Adrenal gland (tissue), 12 donors: ENCODE measurements around the gene LSM14B. TPM values are rescaled to one million over a fixed set of nuclear protein-coding genes. Genes with fewer than 3 reads are reported as not detected.

ENCODE experiments used
- DNase-seq, 7 donors: peaks; one replicate each; pipeline ENCODE4 v3.0.0-alpha.2; 2019 to 2020
- H3K27ac ChIP-seq, 5 donors: fragments of 200-600 bp; sonication (generic) in 4 of 5; 1 replicate in 3 of 5; 2 replicates in 2 of 5; pipeline versions ENCODE4 v1.5.1 to v1.8.0; 2016 to 2020; ENCODE audit warnings: mild to moderate bottlenecking in 1 of 5
- H3K27me3 ChIP-seq: fragments of 200-600 bp; 2 replicates; pipeline ENCODE4 v1.8.0; 2021
- H3K36me3 ChIP-seq, 2 donors: fragments of 200-600 bp; replicated peaks in 1 of 2; 1 replicate in 1 of 2; 2 replicates in 1 of 2; pipeline versions ENCODE4 v1.5.1 to v1.8.0; 2018 to 2022
- H3K4me1 ChIP-seq, 2 donors: fragments of 200-600 bp; replicated peaks in 1 of 2; 1 replicate in 1 of 2; 2 replicates in 1 of 2; pipeline versions ENCODE4 v1.5.1 to v1.8.0; 2018 to 2021
- H3K4me3 ChIP-seq, 4 donors: fragments of 200-600 bp; sonication (generic) in 3 of 4; one replicate each; pipeline ENCODE4 v1.5.1; 2016 to 2018
- H3K9me3 ChIP-seq, 3 donors: fragments of 200-600 bp; sonication (generic) in 1 of 3; replicated peaks in 1 of 3; 1 replicate in 2 of 3; 2 replicates in 1 of 3; pipeline versions ENCODE4 v1.5.1 to v1.8.0; 2016 to 2021
- CTCF ChIP-seq, 6 experiments: fragments of 450-650 bp in 4 of 6; fragments of 200-600 bp in 2 of 6; sonication (generic) in 1 of 6; IDR thresholded peaks; 1 replicate in 5 of 6; 2 replicates in 1 of 6; pipeline versions ENCODE4 v1.5.1 to v1.8.0; 2016 to 2021; ENCODE audit warnings: antibody characterized with exemption in 6 of 6, mild to moderate bottlenecking in 2 of 6, moderate library complexity in 1 of 6
- POLR2A ChIP-seq, 2 donors: fragments of 450-650 bp; IDR thresholded peaks; one replicate each; pipeline ENCODE4 v1.6.1; 2017; ENCODE audit warnings: antibody characterized with exemption in 2 of 2, mild to moderate bottlenecking in 2 of 2, moderate library complexity in 1 of 2
- WGBS, 4 donors: extraction: QIAGEN DNeasy Blood & Tissue Kit in 2 of 4; methylation state at CpG; one replicate each; pipeline versions ENCODE4 v1.1.5 to v1.1.7; 2013 to 2017; 5-methylcytosine and 5-hydroxymethylcytosine counted together
- intact Hi-C, 2 donors: fragments of 100-400 bp; cut with DNase I; formaldehyde crosslinking; loops; one replicate each; pipeline versions ENCODE4 v1.14.1 to v1.15.0; 2022 to 2023
- polyA plus RNA-seq, 3 donors: library from polyadenylated mRNA; stranded (reverse); fragments of 200-250 nt in 2 of 3; fragments of 350-450 nt in 1 of 3; fragmentation: Illumina TruSeq in 1 of 3; extraction: RNeasy Lipid Tissue Mini Kit (QIAGEN cat#74804) in 1 of 3; gene quantifications; one replicate each; pipeline ENCODE4 v1.2.3, GENCODE V29; 2013 to 2014
- total RNA-seq, 9 donors: library from RNA; depleted of rRNA in 4 of 9; stranded (reverse); fragments of >200 nt in 4 of 9; fragments of 120-200 nt in 1 of 9; fragmentation: NEBNext Ultra II Directional in 1 of 9; extraction: Animal tissue kit (Norgen Biotek cat#: 25700) in 1 of 9; gene quantifications; one replicate each; pipeline versions ENCODE4 v1.1.0 to v1.2.4, GENCODE V29; 2013 to 2023
- donor health status: healthy with polysubstance abuse.
- donor health status: Bipolar disorder and iron deficiency.
- donor health status: DM: yes; HTN: yes; CAD: no.
- donor health status: DM: no; HTN: no; CAD: no.
- donor health status: DM: no; HTN: no; CAD: no.
- donor health status: DM: yes; HTN: yes; CAD: no.

LSM14B gene
- total and polyA plus RNA-seq, 12 donors = 17.6 to 47.0 (median 29.2) TPM

GRCh38 chr20:62157387-62158087, 35.3 kb downstream of the LSM14B start:
- Histone ChIP-seq H3K4me3 (no peak overlapping the region), H3K36me3 (peaks cover 0 to 15% of the 10 kb centered on the region in 2 donors), H3K27ac (no peak overlapping the region), H3K27me3 (no peaks in the 10 kb centered on the region), H3K4me1 (peaks cover 7 to 12% of the 10 kb centered on the region in 2 donors), H3K9me3 (no peaks in the 10 kb centered on the region)
- 83 to 93% (median 86%) methylated on average over 15 to 25 of the region's 25 CpGs for WGBS, 4 donors
- TF ChIP-seq CTCF (IDR thresholded peaks at IDR 0.05) (no peak), POLR2A (IDR thresholded peaks at IDR 0.05) (no peak)
- no peak for DNase-seq
- intact Hi-C loops = loop anchor here in 1 of 2 donors (5.0 kb wide), 1 partner anchor 145 kb away; no protein-coding TSS in a partner anchor

GRCh38 chr20:62158088-62158400, 35.8 kb downstream of the LSM14B start:
- no peak for DNase-seq
- intact Hi-C loops = loop anchor here in 1 of 2 donors (5.0 kb wide), 1 partner anchor 146 kb away; no protein-coding TSS in a partner anchor
- no peaks in the 10 kb centered on the region for H3K27me3 ChIP-seq
- H3K4me3 ChIP-seq = no peak overlapping the region
- WGBS, 4 donors = 93 to 97% (median 95%) methylated on average over 9 to 12 of the region's 12 CpGs
- peaks cover 0 to 20% of the 10 kb centered on the region in 2 donors for H3K36me3 ChIP-seq
- H3K27ac ChIP-seq = no peak overlapping the region
- no peak for TF ChIP-seq CTCF (IDR thresholded peaks at IDR 0.05)
- TF ChIP-seq POLR2A (IDR thresholded peaks at IDR 0.05) = no peak
- no peaks in the 10 kb centered on the region for H3K9me3 ChIP-seq
- H3K4me1 ChIP-seq = peaks cover 7 to 12% of the 10 kb centered on the region in 2 donors

GRCh38 chr20:62158541-62158940, 36.3 kb downstream of the LSM14B start:
- H3K4me3 ChIP-seq = no peak overlapping the region
- no peak overlapping the region for H3K27ac ChIP-seq
- intact Hi-C loops = loop anchor here in 1 of 2 donors (5.0 kb wide), 1 partner anchor 146 kb away; no protein-coding TSS in a partner anchor
- H3K36me3 ChIP-seq = peaks cover 0 to 24% of the 10 kb centered on the region in 2 donors
- no peaks in the 10 kb centered on the region for H3K27me3 ChIP-seq
- H3K4me1 ChIP-seq = peaks cover 7 to 12% of the 10 kb centered on the region in 2 donors
- 91 to 97% (median 94%) methylated on average over 20 to 22 of the region's 22 CpGs for WGBS, 4 donors
- H3K9me3 ChIP-seq = no peaks in the 10 kb centered on the region
- DNase-seq = no peak
- TF ChIP-seq POLR2A (IDR thresholded peaks at IDR 0.05) = no peak

GRCh38 chr20:62159052-62159451, 36.8 kb downstream of the LSM14B start:
- Histone ChIP-seq H3K9me3 (no peaks in the 10 kb centered on the region), H3K27me3 (no peaks in the 10 kb centered on the region), H3K36me3 (peaks cover 0 to 30% of the 10 kb centered on the region in 2 donors), H3K4me3 (no peak overlapping the region), H3K4me1 (peaks cover 7 to 12% of the 10 kb centered on the region in 2 donors), H3K27ac (no peak overlapping the region)
- intact Hi-C loops = loop anchor here in 1 of 2 donors (5.0 kb wide), 1 partner anchor 147 kb away; no protein-coding TSS in a partner anchor
- no peak for DNase-seq
- TF ChIP-seq CTCF (IDR thresholded peaks at IDR 0.05) (no peak), POLR2A (IDR thresholded peaks at IDR 0.05) (no peak)
- 94 to 98% (median 96%) methylated on average over 5 to 11 of the region's 11 CpGs for WGBS, 4 donors
